ENCODE measurements around the gene PTPRA. TPM values are rescaled to one million over a fixed set of nuclear protein-coding genes. Genes with fewer than 3 reads are reported as not detected.

The PTPRA gene
- total and polyA plus RNA-seq, 4 donors, result 8.7 to 24.3 (median 15.7) TPM

DNA sequence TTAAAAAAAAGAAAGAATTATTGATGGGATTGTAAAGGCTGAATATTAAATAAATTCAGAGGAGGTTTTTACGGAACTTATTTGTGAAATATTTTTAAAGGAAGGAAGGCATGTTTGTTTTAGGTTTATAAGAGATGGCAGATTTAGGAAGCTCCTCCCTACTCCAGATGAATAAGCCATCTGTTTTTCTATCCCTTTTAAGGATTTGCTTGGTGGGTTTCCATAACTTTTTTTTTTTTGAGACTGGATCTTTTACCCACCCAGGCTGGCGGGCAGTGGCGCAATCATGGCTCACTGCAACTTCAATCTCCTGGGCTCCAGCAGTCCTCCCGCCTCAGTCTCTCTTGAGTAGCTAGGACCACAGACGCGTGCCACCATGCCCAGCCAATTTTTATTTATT, 30.4 kb downstream of the PTPRA start:
- no peak for DNase-seq (ENCODE audit: low spot score)
- H3K4me1 ChIP-seq (ENCODE audit: control insufficient read depth in 4 of 4, insufficient read depth in 4 of 4, low read length in 3 of 4), result peaks cover 0 to 13% (median 6%) of the 10 kb centered on the region in 4 donors
- H3K27me3 ChIP-seq (ENCODE audit: control insufficient read depth in 4 of 4, insufficient read depth in 4 of 4, low read length in 3 of 4), result no peaks in the 10 kb centered on the region
- no peak overlapping the region for H3K9ac ChIP-seq (ENCODE audit: low read depth in 1 of 2, low read length in 2 of 2)
- TF ChIP-seq FOXA2 (IDR thresholded peaks at IDR 0.05) (no peak), YY1 (IDR thresholded peaks at IDR 0.05) (no peak), EGR1 (IDR thresholded peaks at IDR 0.05; ENCODE audit: low read depth in 2 of 2) (no peak), RXRA (IDR thresholded peaks at IDR 0.05) (no peak)
- TF ChIP-seq, protein P1, sequence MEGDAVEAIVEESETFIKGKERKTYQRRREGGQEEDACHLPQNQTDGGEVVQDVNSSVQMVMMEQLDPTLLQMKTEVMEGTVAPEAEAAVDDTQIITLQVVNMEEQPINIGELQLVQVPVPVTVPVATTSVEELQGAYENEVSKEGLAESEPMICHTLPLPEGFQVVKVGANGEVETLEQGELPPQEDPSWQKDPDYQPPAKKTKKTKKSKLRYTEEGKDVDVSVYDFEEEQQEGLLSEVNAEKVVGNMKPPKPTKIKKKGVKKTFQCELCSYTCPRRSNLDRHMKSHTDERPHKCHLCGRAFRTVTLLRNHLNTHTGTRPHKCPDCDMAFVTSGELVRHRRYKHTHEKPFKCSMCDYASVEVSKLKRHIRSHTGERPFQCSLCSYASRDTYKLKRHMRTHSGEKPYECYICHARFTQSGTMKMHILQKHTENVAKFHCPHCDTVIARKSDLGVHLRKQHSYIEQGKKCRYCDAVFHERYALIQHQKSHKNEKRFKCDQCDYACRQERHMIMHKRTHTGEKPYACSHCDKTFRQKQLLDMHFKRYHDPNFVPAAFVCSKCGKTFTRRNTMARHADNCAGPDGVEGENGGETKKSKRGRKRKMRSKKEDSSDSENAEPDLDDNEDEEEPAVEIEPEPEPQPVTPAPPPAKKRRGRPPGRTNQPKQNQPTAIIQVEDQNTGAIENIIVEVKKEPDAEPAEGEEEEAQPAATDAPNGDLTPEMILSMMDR (IDR thresholded peaks at IDR 0.05; ENCODE audit: low read depth, low read length, missing input control), result no peak
- TF ChIP-seq, protein P2, sequence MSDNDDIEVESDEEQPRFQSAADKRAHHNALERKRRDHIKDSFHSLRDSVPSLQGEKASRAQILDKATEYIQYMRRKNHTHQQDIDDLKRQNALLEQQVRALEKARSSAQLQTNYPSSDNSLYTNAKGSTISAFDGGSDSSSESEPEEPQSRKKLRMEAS (IDR thresholded peaks at IDR 0.05), result no peak
- H3K4me3 ChIP-seq (ENCODE audit: low read depth in 1 of 3, low read length in 3 of 3), result no peak overlapping the region
- H3K36me3 ChIP-seq (ENCODE audit: control insufficient read depth in 4 of 4, insufficient read depth in 3 of 4, low read depth in 1 of 4, low read length in 3 of 4), result no peaks in the 10 kb centered on the region
- no peak overlapping the region for H3K27ac ChIP-seq (ENCODE audit: low read depth in 1 of 2, low read length in 2 of 2)
- H3K9me3 ChIP-seq (ENCODE audit: control insufficient read depth in 4 of 4, low read length in 3 of 4), result no peaks in the 10 kb centered on the region
- WGBS, result over 99% methylated on average over 6 of the region's 6 CpGs

DNA sequence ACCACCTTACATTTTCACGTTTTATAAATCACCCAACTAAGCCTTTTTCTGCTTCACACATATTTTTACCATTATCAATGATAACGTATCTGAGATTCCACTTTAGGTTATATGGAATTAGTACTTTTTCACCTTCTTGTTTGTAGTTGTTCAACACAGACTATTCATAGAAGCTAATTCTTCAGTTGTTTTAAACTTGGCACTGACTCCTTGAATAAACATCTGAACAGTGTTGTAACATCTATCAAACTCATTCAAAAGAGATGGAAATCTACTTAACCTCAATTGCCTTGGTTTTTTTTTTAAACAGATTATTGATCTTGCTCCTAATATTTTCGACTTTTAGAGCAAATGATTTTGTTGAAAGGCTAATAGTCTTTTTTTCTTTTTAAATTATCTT, 34.2 kb downstream of the PTPRA start:
- no peaks in the 10 kb centered on the region for H3K27me3 ChIP-seq (ENCODE audit: control insufficient read depth in 4 of 4, insufficient read depth in 4 of 4, low read length in 3 of 4)
- no peak overlapping the region for H3K4me3 ChIP-seq (ENCODE audit: low read depth in 1 of 3, low read length in 3 of 3)
- DNase-seq (ENCODE audit: low spot score), result no peak
- no peaks in the 10 kb centered on the region for H3K9me3 ChIP-seq (ENCODE audit: control insufficient read depth in 4 of 4, low read length in 3 of 4)
- no peaks in the 10 kb centered on the region for H3K36me3 ChIP-seq (ENCODE audit: control insufficient read depth in 4 of 4, insufficient read depth in 3 of 4, low read depth in 1 of 4, low read length in 3 of 4)
- no peak for TF ChIP-seq HNF4A (conservative IDR thresholded peaks at IDR 0.05)
- TF ChIP-seq FOXA2 (IDR thresholded peaks at IDR 0.05), result no peak
- TF ChIP-seq, protein P3, sequence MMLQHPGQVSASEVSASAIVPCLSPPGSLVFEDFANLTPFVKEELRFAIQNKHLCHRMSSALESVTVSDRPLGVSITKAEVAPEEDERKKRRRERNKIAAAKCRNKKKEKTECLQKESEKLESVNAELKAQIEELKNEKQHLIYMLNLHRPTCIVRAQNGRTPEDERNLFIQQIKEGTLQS (IDR thresholded peaks at IDR 0.05), result no peak
- TF ChIP-seq, protein P1 (IDR thresholded peaks at IDR 0.05; ENCODE audit: low read depth, low read length, missing input control), result no peak
- TF ChIP-seq JUND (IDR thresholded peaks at IDR 0.05), result no peak
- TF ChIP-seq TAF1 (conservative IDR thresholded peaks at IDR 0.05), result no peak
- TF ChIP-seq GABPA (IDR thresholded peaks at IDR 0.05 in 1 of 2, conservative IDR thresholded peaks at IDR 0.05 in 1 of 2), result no peak
- no peak for TF ChIP-seq RAD21 (IDR thresholded peaks at IDR 0.05)
- no peak for TF ChIP-seq SP1 (IDR thresholded peaks at IDR 0.05)
- no peak for TF ChIP-seq YY1 (IDR thresholded peaks at IDR 0.05)
- TF ChIP-seq, protein P4, sequence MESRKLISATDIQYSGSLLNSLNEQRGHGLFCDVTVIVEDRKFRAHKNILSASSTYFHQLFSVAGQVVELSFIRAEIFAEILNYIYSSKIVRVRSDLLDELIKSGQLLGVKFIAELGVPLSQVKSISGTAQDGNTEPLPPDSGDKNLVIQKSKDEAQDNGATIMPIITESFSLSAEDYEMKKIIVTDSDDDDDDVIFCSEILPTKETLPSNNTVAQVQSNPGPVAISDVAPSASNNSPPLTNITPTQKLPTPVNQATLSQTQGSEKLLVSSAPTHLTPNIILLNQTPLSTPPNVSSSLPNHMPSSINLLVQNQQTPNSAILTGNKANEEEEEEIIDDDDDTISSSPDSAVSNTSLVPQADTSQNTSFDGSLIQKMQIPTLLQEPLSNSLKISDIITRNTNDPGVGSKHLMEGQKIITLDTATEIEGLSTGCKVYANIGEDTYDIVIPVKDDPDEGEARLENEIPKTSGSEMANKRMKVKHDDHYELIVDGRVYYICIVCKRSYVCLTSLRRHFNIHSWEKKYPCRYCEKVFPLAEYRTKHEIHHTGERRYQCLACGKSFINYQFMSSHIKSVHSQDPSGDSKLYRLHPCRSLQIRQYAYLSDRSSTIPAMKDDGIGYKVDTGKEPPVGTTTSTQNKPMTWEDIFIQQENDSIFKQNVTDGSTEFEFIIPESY (IDR thresholded peaks at IDR 0.05), result no peak
- no peak for TF ChIP-seq RXRA (IDR thresholded peaks at IDR 0.05)
- TF ChIP-seq FOXA1 (IDR thresholded peaks at IDR 0.05), result no peak
- TF ChIP-seq, protein P2 (IDR thresholded peaks at IDR 0.05), result no peak
- TF ChIP-seq EGR1 (IDR thresholded peaks at IDR 0.05; ENCODE audit: low read depth in 2 of 2), result no peak
- no peak for TF ChIP-seq NR2F2 (IDR thresholded peaks at IDR 0.05)
- TF ChIP-seq, protein P5, sequence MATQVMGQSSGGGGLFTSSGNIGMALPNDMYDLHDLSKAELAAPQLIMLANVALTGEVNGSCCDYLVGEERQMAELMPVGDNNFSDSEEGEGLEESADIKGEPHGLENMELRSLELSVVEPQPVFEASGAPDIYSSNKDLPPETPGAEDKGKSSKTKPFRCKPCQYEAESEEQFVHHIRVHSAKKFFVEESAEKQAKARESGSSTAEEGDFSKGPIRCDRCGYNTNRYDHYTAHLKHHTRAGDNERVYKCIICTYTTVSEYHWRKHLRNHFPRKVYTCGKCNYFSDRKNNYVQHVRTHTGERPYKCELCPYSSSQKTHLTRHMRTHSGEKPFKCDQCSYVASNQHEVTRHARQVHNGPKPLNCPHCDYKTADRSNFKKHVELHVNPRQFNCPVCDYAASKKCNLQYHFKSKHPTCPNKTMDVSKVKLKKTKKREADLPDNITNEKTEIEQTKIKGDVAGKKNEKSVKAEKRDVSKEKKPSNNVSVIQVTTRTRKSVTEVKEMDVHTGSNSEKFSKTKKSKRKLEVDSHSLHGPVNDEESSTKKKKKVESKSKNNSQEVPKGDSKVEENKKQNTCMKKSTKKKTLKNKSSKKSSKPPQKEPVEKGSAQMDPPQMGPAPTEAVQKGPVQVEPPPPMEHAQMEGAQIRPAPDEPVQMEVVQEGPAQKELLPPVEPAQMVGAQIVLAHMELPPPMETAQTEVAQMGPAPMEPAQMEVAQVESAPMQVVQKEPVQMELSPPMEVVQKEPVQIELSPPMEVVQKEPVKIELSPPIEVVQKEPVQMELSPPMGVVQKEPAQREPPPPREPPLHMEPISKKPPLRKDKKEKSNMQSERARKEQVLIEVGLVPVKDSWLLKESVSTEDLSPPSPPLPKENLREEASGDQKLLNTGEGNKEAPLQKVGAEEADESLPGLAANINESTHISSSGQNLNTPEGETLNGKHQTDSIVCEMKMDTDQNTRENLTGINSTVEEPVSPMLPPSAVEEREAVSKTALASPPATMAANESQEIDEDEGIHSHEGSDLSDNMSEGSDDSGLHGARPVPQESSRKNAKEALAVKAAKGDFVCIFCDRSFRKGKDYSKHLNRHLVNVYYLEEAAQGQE (IDR thresholded peaks at IDR 0.05), result no peak
- no peak for TF ChIP-seq HNF4G (IDR thresholded peaks at IDR 0.05)
- no peak overlapping the region for H3K9ac ChIP-seq (ENCODE audit: low read depth in 1 of 2, low read length in 2 of 2)
- H3K27ac ChIP-seq (ENCODE audit: low read depth in 1 of 2, low read length in 2 of 2), result no peak overlapping the region
- H3K4me1 ChIP-seq (ENCODE audit: control insufficient read depth in 4 of 4, insufficient read depth in 4 of 4, low read length in 3 of 4), result peaks cover 0 to 13% (median 6%) of the 10 kb centered on the region in 4 donors
- 59% methylated on average over 3 of the region's 3 CpGs for WGBS
